ENCODE results near the gene VWA2. TPM values are rescaled to one million over a fixed set of nuclear protein-coding genes. Genes with fewer than 3 reads are reported as not detected.

The VWA2 gene
- total RNA-seq, 4 donors from 2014 or later, result 5.0 to 20.8 (median 11.3) TPM

- TF ChIP-seq CTCF (IDR thresholded peaks at IDR 0.05), result no peak
- TF ChIP-seq POLR2A (IDR thresholded peaks at IDR 0.05), result no peak
- no peaks in the 10 kb centered on the region for H3K9me3 ChIP-seq
- H3K4me3 ChIP-seq, result no peak overlapping the region
- DNase-seq, result no peak
- H3K4me1 ChIP-seq, result no peaks in the 10 kb centered on the region
- H3K27ac ChIP-seq, result no peak overlapping the region
- H3K36me3 ChIP-seq, result peaks cover 0 to 12% (median 0%) of the 10 kb centered on the region in 3 donors
- H3K27me3 ChIP-seq, result no peaks in the 10 kb centered on the region
Measured at GRCh38 chr10:114313139-114313538, 74.1 kb downstream of the VWA2 start.

- peak in 2 of 3 donors; percentile 37 for DNase-seq
- peaks cover 0 to 12% (median 0%) of the 10 kb centered on the region in 3 donors for H3K36me3 ChIP-seq
- H3K9me3 ChIP-seq, result no peaks in the 10 kb centered on the region
- H3K4me3 ChIP-seq, result no peak overlapping the region
- H3K4me1 ChIP-seq, result no peaks in the 10 kb centered on the region
- no peak overlapping the region for H3K27ac ChIP-seq
- TF ChIP-seq POLR2A (IDR thresholded peaks at IDR 0.05) (no peak), CTCF (IDR thresholded peaks at IDR 0.05) (no peak)
- no peaks in the 10 kb centered on the region for H3K27me3 ChIP-seq
Measured at GRCh38 chr10:114313866-114314265, 74.8 kb downstream of the VWA2 start.

- TF ChIP-seq POLR2A (IDR thresholded peaks at IDR 0.05) (no peak), CTCF (IDR thresholded peaks at IDR 0.05) (no peak)
- H3K4me1 ChIP-seq, result no peaks in the 10 kb centered on the region
- H3K36me3 ChIP-seq, result peaks cover 0 to 12% (median 0%) of the 10 kb centered on the region in 3 donors
- DNase-seq, result peak in 1 of 3 donors; percentile 31
- H3K27ac ChIP-seq, result no peak overlapping the region
- no peak overlapping the region for H3K4me3 ChIP-seq
- no peaks in the 10 kb centered on the region for H3K9me3 ChIP-seq
- H3K27me3 ChIP-seq, result no peaks in the 10 kb centered on the region
Measured at GRCh38 chr10:114315566-114316420, 76.7 kb downstream of the VWA2 start.

- no peak for DNase-seq
- no peak for TF ChIP-seq CTCF (IDR thresholded peaks at IDR 0.05)
- no peak for TF ChIP-seq POLR2A (IDR thresholded peaks at IDR 0.05)
- Histone ChIP-seq H3K27me3 (no peaks in the 10 kb centered on the region), H3K9me3 (no peaks in the 10 kb centered on the region), H3K36me3 (peaks cover 0 to 12% (median 0%) of the 10 kb centered on the region in 3 donors), H3K4me1 (no peaks in the 10 kb centered on the region), H3K27ac (no peak overlapping the region), H3K4me3 (no peak overlapping the region)
Measured at GRCh38 chr10:114316744-114317143, 77.7 kb downstream of the VWA2 start.

- no peak for TF ChIP-seq CTCF (IDR thresholded peaks at IDR 0.05)
- H3K36me3 ChIP-seq, result peaks cover 0 to 4% (median 0%) of the 10 kb centered on the region in 3 donors
- no peaks in the 10 kb centered on the region for H3K4me1 ChIP-seq
- no peak overlapping the region for H3K27ac ChIP-seq
- H3K4me3 ChIP-seq, result no peak overlapping the region
- no peaks in the 10 kb centered on the region for H3K9me3 ChIP-seq
- DNase-seq, result no peak
- no peaks in the 10 kb centered on the region for H3K27me3 ChIP-seq
Measured at GRCh38 chr10:114319406-114320248, 80.6 kb downstream of the VWA2 start.

Measured in Peyer's patch (tissue), 4 donors.